Keratinocyte (primary cell): ENCODE data around the gene LIN52.

Experiments used
- EZH2 ChIP-seq: IDR thresholded peaks from one replicate; pipeline ENCODE4 v1.6.1; 2012; ENCODE audit warnings: inconsistent platforms, mild to moderate bottlenecking, low read length, moderate library complexity
- TF ChIP-seq, protein P1 (sequence below), 3 experiments: IDR thresholded peaks in 1 of 3; conservative IDR thresholded peaks in 1 of 3; optimal IDR thresholded peaks in 1 of 3; 2 replicates in 2 of 3; 3 replicates in 1 of 3; pipeline versions ENCODE3 to v1.5.1; 2011; ENCODE audit warnings: low read length in 3 of 3, mild to moderate bottlenecking in 3 of 3, moderate library complexity in 2 of 3, control low read depth in 1 of 3, inconsistent platforms in 1 of 3; ENCODE audit not compliant: insufficient read depth in 2 of 3; ENCODE audit errors: extremely low read depth in 1 of 3

DNA sequence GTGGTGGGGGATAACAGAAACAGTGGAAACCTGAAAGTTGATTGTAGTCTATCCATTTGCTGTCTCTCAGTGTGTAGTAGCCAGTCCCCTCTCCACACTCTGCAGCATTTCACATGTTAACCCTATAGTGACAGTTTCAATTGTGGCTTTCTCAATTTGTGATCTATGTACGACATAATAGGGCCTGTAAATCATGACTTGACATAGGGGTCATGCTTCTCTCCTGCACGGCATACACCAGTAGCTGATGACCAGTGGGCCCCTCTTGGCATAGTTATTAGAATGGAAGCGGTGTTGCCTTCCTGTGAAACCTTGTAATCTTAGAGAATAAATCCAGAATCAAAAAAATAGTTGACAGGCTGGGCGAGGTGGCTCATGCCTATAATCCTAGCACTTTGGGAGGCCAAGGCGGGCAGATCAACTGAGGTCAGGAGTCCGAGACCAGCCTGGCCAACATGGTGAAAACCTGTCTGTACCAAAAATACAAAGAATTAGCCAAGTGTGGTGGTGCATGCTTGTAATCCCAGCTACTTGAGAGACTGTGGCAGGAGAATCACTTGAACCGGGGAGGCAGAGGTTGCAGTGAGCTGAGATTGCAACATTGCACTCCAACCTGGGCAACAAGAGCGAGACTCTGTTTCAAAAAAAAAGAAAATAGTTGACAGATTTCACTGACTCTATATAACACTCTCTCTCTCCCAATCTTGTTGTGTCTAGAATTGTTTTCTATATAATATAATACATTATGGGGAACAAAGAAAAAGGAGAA lies 109.9 kb downstream of the LIN52 start:
- TF ChIP-seq, protein P1, sequence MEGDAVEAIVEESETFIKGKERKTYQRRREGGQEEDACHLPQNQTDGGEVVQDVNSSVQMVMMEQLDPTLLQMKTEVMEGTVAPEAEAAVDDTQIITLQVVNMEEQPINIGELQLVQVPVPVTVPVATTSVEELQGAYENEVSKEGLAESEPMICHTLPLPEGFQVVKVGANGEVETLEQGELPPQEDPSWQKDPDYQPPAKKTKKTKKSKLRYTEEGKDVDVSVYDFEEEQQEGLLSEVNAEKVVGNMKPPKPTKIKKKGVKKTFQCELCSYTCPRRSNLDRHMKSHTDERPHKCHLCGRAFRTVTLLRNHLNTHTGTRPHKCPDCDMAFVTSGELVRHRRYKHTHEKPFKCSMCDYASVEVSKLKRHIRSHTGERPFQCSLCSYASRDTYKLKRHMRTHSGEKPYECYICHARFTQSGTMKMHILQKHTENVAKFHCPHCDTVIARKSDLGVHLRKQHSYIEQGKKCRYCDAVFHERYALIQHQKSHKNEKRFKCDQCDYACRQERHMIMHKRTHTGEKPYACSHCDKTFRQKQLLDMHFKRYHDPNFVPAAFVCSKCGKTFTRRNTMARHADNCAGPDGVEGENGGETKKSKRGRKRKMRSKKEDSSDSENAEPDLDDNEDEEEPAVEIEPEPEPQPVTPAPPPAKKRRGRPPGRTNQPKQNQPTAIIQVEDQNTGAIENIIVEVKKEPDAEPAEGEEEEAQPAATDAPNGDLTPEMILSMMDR (optimal IDR thresholded peaks at IDR 0.05 in 1 of 3, IDR thresholded peaks at IDR 0.05 in 1 of 3, conservative IDR thresholded peaks at IDR 0.05 in 1 of 3; ENCODE audit: extremely low read depth in 1 of 3, insufficient read depth in 2 of 3, low read length in 3 of 3): no peak
- no peak for TF ChIP-seq EZH2
